Esophagus squamous epithelium (tissue), 5 donors: ENCODE measurements around the gene ADAMTS8. TPM values are rescaled to one million over a fixed set of nuclear protein-coding genes. Genes with fewer than 3 reads are reported as not detected.

Experiments
- DNase-seq: peaks from one replicate; lab custom pipeline; 2025; lab: John Stamatoyannopoulos, UW
- H3K27ac ChIP-seq, 4 donors: fragments of 200-600 bp; sonication (generic); one replicate each; pipeline ENCODE4 v1.5.1; 2016 to 2019; ENCODE audit warnings: mild to moderate bottlenecking in 1 of 4
- H3K27me3 ChIP-seq, 4 donors: fragments of 200-600 bp; sonication (generic); 1 replicate in 3 of 4; 2 replicates in 1 of 4; pipeline versions ENCODE4 v1.5.1 to v1.6.0; 2017 to 2021; ENCODE audit warnings: antibody characterized with exemption in 1 of 4
- H3K36me3 ChIP-seq, 3 donors: fragments of 200-600 bp; sonication (generic); one replicate each; pipeline ENCODE4 v1.5.1; 2016 to 2019
- H3K4me1 ChIP-seq, 3 donors: fragments of 200-600 bp; sonication (generic); one replicate each; pipeline ENCODE4 v1.5.1; 2017 to 2019
- H3K4me3 ChIP-seq, 4 donors: fragments of 200-600 bp; sonication (generic); 1 replicate in 3 of 4; 2 replicates in 1 of 4; pipeline ENCODE4 v1.5.1; 2016 to 2019; ENCODE audit warnings: mild to moderate bottlenecking in 2 of 4, moderate library complexity in 1 of 4
- H3K9me3 ChIP-seq, 3 donors: fragments of 200-600 bp; sonication (generic); one replicate each; pipeline ENCODE4 v1.5.1; 2016 to 2019
- CTCF ChIP-seq, 6 experiments: fragments of 450-650 bp in 4 of 6; fragments of 200-600 bp in 2 of 6; sonication (generic) in 2 of 6; IDR thresholded peaks; one replicate each; pipeline ENCODE4 v1.5.1; 2016 to 2019; ENCODE audit warnings: antibody characterized with exemption in 6 of 6, mild to moderate bottlenecking in 4 of 6, moderate library complexity in 4 of 6
- POLR2A ChIP-seq, 4 donors: fragments of 450-650 bp; IDR thresholded peaks; one replicate each; pipeline ENCODE4 v1.6.1; 2017; ENCODE audit warnings: antibody characterized with exemption in 4 of 4, mild to moderate bottlenecking in 4 of 4, moderate library complexity in 3 of 4
- WGBS, 2 donors: methylation state at CpG; one replicate each; pipeline ENCODE4 v1.1.5; 2018; 5-methylcytosine and 5-hydroxymethylcytosine counted together
- intact Hi-C: fragments of 100-400 bp; cut with DNase I; formaldehyde crosslinking; loops from one replicate; pipeline ENCODE4 v1.15.0; 2022
- total RNA-seq, 4 donors: library from RNA; depleted of rRNA; stranded (reverse); fragments of >200 nt; gene quantifications; one replicate each; pipeline ENCODE4 v1.1.0, GENCODE V29; 2016
- donor health status: DM: yes; HTN: yes; CAD: no.

ADAMTS8 gene
- total RNA-seq, 4 donors from 2014 or later, result 0.83 to 8.8 (median 1.8) TPM

- intact Hi-C loops, result no loop called here
- peaks cover 0 to 41% (median 21%) of the 10 kb centered on the region in 3 donors for H3K4me1 ChIP-seq
- H3K9me3 ChIP-seq, result no peaks in the 10 kb centered on the region
- no peaks in the 10 kb centered on the region for H3K27me3 ChIP-seq
- peak overlapping the region in 2 of 4 donors; percentile 62 to 74 for H3K27ac ChIP-seq
- no peak for TF ChIP-seq CTCF (IDR thresholded peaks at IDR 0.05)
- TF ChIP-seq POLR2A (IDR thresholded peaks at IDR 0.05), result no peak
- 55 to 69% methylated on average over 5 of the region's 5 CpGs for WGBS, 2 donors
- no peak overlapping the region for H3K4me3 ChIP-seq
- no peaks in the 10 kb centered on the region for H3K36me3 ChIP-seq
- no peak for DNase-seq
Measured at GRCh38 chr11:130404727-130405126, 23.7 kb downstream of the ADAMTS8 start.

GRCh38 chr11:130403967-130404366 lies 24.4 kb downstream of the ADAMTS8 start:
- no peaks in the 10 kb centered on the region for H3K9me3 ChIP-seq
- DNase-seq, result no peak
- H3K27me3 ChIP-seq, result no peaks in the 10 kb centered on the region
- no peaks in the 10 kb centered on the region for H3K36me3 ChIP-seq
- peaks cover 0 to 41% (median 21%) of the 10 kb centered on the region in 3 donors for H3K4me1 ChIP-seq
- no peak overlapping the region for H3K4me3 ChIP-seq
- TF ChIP-seq POLR2A (IDR thresholded peaks at IDR 0.05) (no peak), CTCF (IDR thresholded peaks at IDR 0.05) (no peak)
- intact Hi-C loops, result no loop called here
- H3K27ac ChIP-seq, result peak overlapping the region; percentile 31 to 84 (median 68)
- 80 to 85% methylated on average over 3 of the region's 3 CpGs for WGBS, 2 donors

GRCh38 chr11:130403271-130403804 lies 25.1 kb downstream of the ADAMTS8 start:
- WGBS, 2 donors, result 28 to 40% methylated on average over 7 to 9 of the region's 11 CpGs
- Histone ChIP-seq H3K27ac (peak overlapping the region; percentile 31 to 84 (median 68)), H3K4me1 (peaks cover 0 to 36% (median 18%) of the 10 kb centered on the region in 3 donors), H3K9me3 (no peaks in the 10 kb centered on the region), H3K4me3 (no peak overlapping the region), H3K36me3 (no peaks in the 10 kb centered on the region), H3K27me3 (no peaks in the 10 kb centered on the region)
- intact Hi-C loops, result no loop called here
- TF ChIP-seq CTCF (IDR thresholded peaks at IDR 0.05), result no peak
- no peak for TF ChIP-seq POLR2A (IDR thresholded peaks at IDR 0.05)
- DNase-seq, result no peak

- DNase-seq, result no peak
- Histone ChIP-seq H3K4me1 (peaks cover 0 to 29% (median 12%) of the 10 kb centered on the region in 3 donors), H3K9me3 (no peaks in the 10 kb centered on the region), H3K27ac (peak overlapping the region in 3 of 4 donors; percentile 62 to 84 (median 74)), H3K36me3 (no peaks in the 10 kb centered on the region), H3K4me3 (no peak overlapping the region), H3K27me3 (no peaks in the 10 kb centered on the region)
- intact Hi-C loops, result no loop called here
- TF ChIP-seq CTCF (IDR thresholded peaks at IDR 0.05) (no peak), POLR2A (IDR thresholded peaks at IDR 0.05) (no peak)
- WGBS, 2 donors, result 53 to 66% methylated on average over 2 of the region's 2 CpGs
Measured at GRCh38 chr11:130402570-130402969, 25.8 kb downstream of the ADAMTS8 start.

GRCh38 chr11:130400781-130401483 lies 27.5 kb downstream of the ADAMTS8 start:
- 40 to 53% methylated on average over 9 to 12 of the region's 13 CpGs for WGBS, 2 donors
- H3K36me3 ChIP-seq, result no peaks in the 10 kb centered on the region
- H3K9me3 ChIP-seq, result no peaks in the 10 kb centered on the region
- TF ChIP-seq POLR2A (IDR thresholded peaks at IDR 0.05) (no peak), CTCF (IDR thresholded peaks at IDR 0.05) (no peak)
- no peaks in the 10 kb centered on the region for H3K27me3 ChIP-seq
- peaks cover 0 to 29% (median 12%) of the 10 kb centered on the region in 3 donors for H3K4me1 ChIP-seq
- intact Hi-C loops, result no loop called here
- H3K27ac ChIP-seq, result peak overlapping the region in 3 of 4 donors; percentile 17 to 44 (median 36)
- no peak overlapping the region for H3K4me3 ChIP-seq
- no peak for DNase-seq
